Astrocyte (in vitro differentiated cells and primary cell): ENCODE measurements around the gene ETV4. TPM values are rescaled to one million over a fixed set of nuclear protein-coding genes. Genes with fewer than 3 reads are reported as not detected.

Source experiments
- DNase-seq: peaks from one replicate; pipeline ENCODE4 v3.0.0-alpha.2; 2010; ENCODE audit warnings: low read depth
- FAIRE-seq: peaks from 2 replicates; lab custom pipeline; 2011; peaks lifted over from hg19 to GRCh38; lab: Jason Lieb, UNC
- H2AFZ ChIP-seq: 2 replicates; pipeline ENCODE4 v1.6.0; 2012; ENCODE audit warnings: low read depth, low read length, inconsistent platforms
- H3K27ac ChIP-seq: 2 replicates; pipeline ENCODE4 v1.5.1; 2011; ENCODE audit warnings: low read depth, low read length, inconsistent platforms
- H3K27me3 ChIP-seq: 2 replicates; pipeline ENCODE4 v1.6.0; 2011; ENCODE audit warnings: low read length, inconsistent platforms; ENCODE audit not compliant: insufficient read depth
- H3K36me3 ChIP-seq: 2 replicates; pipeline ENCODE4 v1.5.1; 2011; ENCODE audit warnings: low read length, inconsistent platforms; ENCODE audit not compliant: insufficient read depth
- H3K4me1 ChIP-seq: 2 replicates; pipeline ENCODE4 v1.5.1; 2011; ENCODE audit warnings: low read length, inconsistent platforms; ENCODE audit not compliant: insufficient read depth
- H3K4me2 ChIP-seq: 2 replicates; pipeline ENCODE4 v1.6.0; 2012; ENCODE audit warnings: low read length, inconsistent platforms
- H3K4me3 ChIP-seq: 2 replicates; pipeline ENCODE4 v1.5.1; 2011; ENCODE audit warnings: low read depth, mild to moderate bottlenecking, low read length, inconsistent platforms; ENCODE audit not compliant: insufficient read depth
- H3K79me2 ChIP-seq: 2 replicates; pipeline ENCODE4 v1.6.0; 2012; ENCODE audit warnings: mild to moderate bottlenecking, low read length, inconsistent platforms; ENCODE audit not compliant: insufficient read depth
- H3K9ac ChIP-seq: 2 replicates; pipeline ENCODE4 v1.6.0; 2012; ENCODE audit warnings: mild to moderate bottlenecking, low read length, inconsistent platforms
- H3K9me3 ChIP-seq: 2 replicates; pipeline ENCODE4 v1.5.1; 2012; ENCODE audit warnings: low read depth, mild to moderate bottlenecking, low read length, inconsistent platforms; ENCODE audit not compliant: insufficient read depth
- H4K20me1 ChIP-seq: 2 replicates; pipeline ENCODE4 v1.6.0; 2012; ENCODE audit warnings: low read length, inconsistent platforms; ENCODE audit not compliant: insufficient read depth
- H3K27ac Mint-ChIP-seq: one replicate; pipeline ENCODE4 v1.8.0; 2021; ENCODE audit warnings: mild to moderate bottlenecking, mixed read lengths; ENCODE audit not compliant: unreplicated experiment
- H3K27me3 Mint-ChIP-seq: one replicate; pipeline ENCODE4 v1.8.0; 2021; ENCODE audit warnings: low read depth, mixed read lengths; ENCODE audit not compliant: unreplicated experiment
- H3K36me3 Mint-ChIP-seq: one replicate; pipeline ENCODE4 v1.8.0; 2021; ENCODE audit warnings: low read depth, mixed read lengths; ENCODE audit not compliant: unreplicated experiment
- H3K4me1 Mint-ChIP-seq: one replicate; pipeline ENCODE4 v1.8.0; 2021; ENCODE audit warnings: low read depth, mixed read lengths; ENCODE audit not compliant: unreplicated experiment
- H3K4me3 Mint-ChIP-seq: one replicate; pipeline ENCODE4 v1.8.0; 2021; ENCODE audit warnings: mild to moderate bottlenecking, moderate library complexity, mixed read lengths; ENCODE audit not compliant: unreplicated experiment
- H3K9me3 Mint-ChIP-seq: one replicate; pipeline ENCODE4 v1.8.0; 2021; ENCODE audit warnings: mild to moderate bottlenecking, mixed read lengths; ENCODE audit not compliant: unreplicated experiment
- EZH2 ChIP-seq: IDR thresholded peaks from 2 replicates; pipeline ENCODE4 v1.6.1; 2012; ENCODE audit warnings: mild to moderate bottlenecking, low read length, inconsistent platforms; ENCODE audit not compliant: insufficient read depth
- total RNA-seq: library from RNA; stranded (reverse); gene quantifications from 2 replicates; pipeline ENCODE4 v1.2.1, GENCODE V29; 2021
- TF ChIP-seq, protein P1 (sequence below): IDR thresholded peaks from 2 replicates; pipeline ENCODE4 v1.5.1; 2011; ENCODE audit warnings: low read depth, mild to moderate bottlenecking, inconsistent platforms, low read length, moderate library complexity; ENCODE audit not compliant: insufficient read depth

ETV4 gene
- total RNA-seq, 1 donor from 2014 or later = 11.4 TPM

DNA sequence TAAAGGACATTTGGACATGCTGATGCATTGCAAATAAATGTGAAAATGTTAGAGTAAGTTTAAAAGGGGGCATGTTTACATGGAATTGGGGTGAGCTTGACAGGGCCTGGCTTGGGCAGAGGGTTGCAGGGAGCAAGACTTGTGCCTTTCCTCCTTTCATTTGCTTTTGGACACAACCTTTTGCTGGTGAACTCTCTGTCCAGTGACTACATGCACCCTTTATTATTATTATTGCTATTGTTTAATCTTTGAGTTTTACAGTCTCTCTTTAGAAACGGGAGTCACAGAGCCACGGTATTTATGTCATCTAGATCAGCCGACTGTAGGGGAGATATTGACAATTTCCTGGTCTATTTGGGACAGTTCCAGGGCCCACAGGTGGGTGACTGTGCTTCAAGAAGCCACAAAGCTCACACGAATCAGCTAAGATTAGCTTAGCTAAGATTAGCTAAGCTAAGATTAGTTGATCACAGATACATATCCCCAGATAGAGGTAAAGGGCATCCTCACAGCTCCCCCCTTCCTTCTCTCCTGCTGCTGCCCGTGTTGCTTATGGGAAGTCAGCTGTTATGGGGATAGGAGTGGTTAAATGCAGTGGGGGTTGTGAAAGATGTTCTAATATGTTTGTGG lies 28.9 kb upstream of the ETV4 start:
- H3K9ac ChIP-seq = no peak overlapping the region
- no peaks in the 10 kb centered on the region for H3K36me3 Mint-ChIP-seq
- H3K4me3 Mint-ChIP-seq = no peak overlapping the region
- no peaks in the 10 kb centered on the region for H3K9me3 ChIP-seq
- no peak overlapping the region for H2AFZ ChIP-seq
- H3K4me1 ChIP-seq = peaks cover 30% of the 10 kb centered on the region
- H3K27ac ChIP-seq = no peak overlapping the region
- no peak for DNase-seq
- H3K27ac Mint-ChIP-seq = peak overlapping the region; percentile 68
- H3K4me1 Mint-ChIP-seq = peaks cover 34% of the 10 kb centered on the region
- no peaks in the 10 kb centered on the region for H4K20me1 ChIP-seq
- H3K27me3 Mint-ChIP-seq = peaks cover 6% of the 10 kb centered on the region
- H3K4me2 ChIP-seq = no peak overlapping the region
- H3K36me3 ChIP-seq = no peaks in the 10 kb centered on the region
- H3K4me3 ChIP-seq = no peak overlapping the region
- H3K9me3 Mint-ChIP-seq = no peaks in the 10 kb centered on the region
- FAIRE-seq = no peak
- H3K27me3 ChIP-seq = no peaks in the 10 kb centered on the region
- TF ChIP-seq EZH2 = no peak
- TF ChIP-seq, protein P1, sequence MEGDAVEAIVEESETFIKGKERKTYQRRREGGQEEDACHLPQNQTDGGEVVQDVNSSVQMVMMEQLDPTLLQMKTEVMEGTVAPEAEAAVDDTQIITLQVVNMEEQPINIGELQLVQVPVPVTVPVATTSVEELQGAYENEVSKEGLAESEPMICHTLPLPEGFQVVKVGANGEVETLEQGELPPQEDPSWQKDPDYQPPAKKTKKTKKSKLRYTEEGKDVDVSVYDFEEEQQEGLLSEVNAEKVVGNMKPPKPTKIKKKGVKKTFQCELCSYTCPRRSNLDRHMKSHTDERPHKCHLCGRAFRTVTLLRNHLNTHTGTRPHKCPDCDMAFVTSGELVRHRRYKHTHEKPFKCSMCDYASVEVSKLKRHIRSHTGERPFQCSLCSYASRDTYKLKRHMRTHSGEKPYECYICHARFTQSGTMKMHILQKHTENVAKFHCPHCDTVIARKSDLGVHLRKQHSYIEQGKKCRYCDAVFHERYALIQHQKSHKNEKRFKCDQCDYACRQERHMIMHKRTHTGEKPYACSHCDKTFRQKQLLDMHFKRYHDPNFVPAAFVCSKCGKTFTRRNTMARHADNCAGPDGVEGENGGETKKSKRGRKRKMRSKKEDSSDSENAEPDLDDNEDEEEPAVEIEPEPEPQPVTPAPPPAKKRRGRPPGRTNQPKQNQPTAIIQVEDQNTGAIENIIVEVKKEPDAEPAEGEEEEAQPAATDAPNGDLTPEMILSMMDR = no peak
- no peaks in the 10 kb centered on the region for H3K79me2 ChIP-seq

DNA sequence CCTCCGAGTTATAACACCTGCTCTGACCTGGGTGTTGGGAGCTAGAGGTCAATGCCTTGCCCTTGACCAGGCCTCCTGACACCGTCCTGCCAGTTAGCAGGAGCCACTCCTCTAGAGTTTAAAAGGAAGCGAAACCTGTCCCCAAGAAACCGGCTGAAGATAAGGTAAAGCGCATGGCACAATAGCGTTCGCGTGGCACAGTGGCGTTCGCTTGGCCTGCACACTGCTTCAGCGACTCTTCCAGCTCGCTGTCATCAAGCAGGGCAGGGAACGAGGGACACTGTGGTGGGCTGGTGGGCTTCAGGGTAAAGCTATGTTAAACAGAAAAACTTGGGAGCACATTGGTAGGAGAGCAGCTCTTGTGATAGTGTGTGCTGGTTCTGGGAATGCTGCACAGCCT lies 28.2 kb upstream of the ETV4 start:
- Histone ChIP-seq H3K4me2 (no peak overlapping the region), H3K36me3 (no peaks in the 10 kb centered on the region), H3K79me2 (no peaks in the 10 kb centered on the region), H3K9ac (no peak overlapping the region), H3K27ac (no peak overlapping the region), H3K4me3 (no peak overlapping the region), H4K20me1 (no peaks in the 10 kb centered on the region), H3K4me1 (peaks cover 24% of the 10 kb centered on the region), H2AFZ (no peak overlapping the region), H3K27me3 (no peaks in the 10 kb centered on the region), H3K9me3 (no peaks in the 10 kb centered on the region)
- TF ChIP-seq, protein P1 = no peak
- TF ChIP-seq EZH2 = no peak
- no peaks in the 10 kb centered on the region for H3K9me3 Mint-ChIP-seq
- FAIRE-seq (no peak), DNase-seq (no peak)
- no peaks in the 10 kb centered on the region for H3K36me3 Mint-ChIP-seq
- H3K4me1 Mint-ChIP-seq = peaks cover 29% of the 10 kb centered on the region
- no peak overlapping the region for H3K4me3 Mint-ChIP-seq
- H3K27me3 Mint-ChIP-seq = peaks cover 6% of the 10 kb centered on the region
- H3K27ac Mint-ChIP-seq = peak overlapping the region; percentile 68

DNA sequence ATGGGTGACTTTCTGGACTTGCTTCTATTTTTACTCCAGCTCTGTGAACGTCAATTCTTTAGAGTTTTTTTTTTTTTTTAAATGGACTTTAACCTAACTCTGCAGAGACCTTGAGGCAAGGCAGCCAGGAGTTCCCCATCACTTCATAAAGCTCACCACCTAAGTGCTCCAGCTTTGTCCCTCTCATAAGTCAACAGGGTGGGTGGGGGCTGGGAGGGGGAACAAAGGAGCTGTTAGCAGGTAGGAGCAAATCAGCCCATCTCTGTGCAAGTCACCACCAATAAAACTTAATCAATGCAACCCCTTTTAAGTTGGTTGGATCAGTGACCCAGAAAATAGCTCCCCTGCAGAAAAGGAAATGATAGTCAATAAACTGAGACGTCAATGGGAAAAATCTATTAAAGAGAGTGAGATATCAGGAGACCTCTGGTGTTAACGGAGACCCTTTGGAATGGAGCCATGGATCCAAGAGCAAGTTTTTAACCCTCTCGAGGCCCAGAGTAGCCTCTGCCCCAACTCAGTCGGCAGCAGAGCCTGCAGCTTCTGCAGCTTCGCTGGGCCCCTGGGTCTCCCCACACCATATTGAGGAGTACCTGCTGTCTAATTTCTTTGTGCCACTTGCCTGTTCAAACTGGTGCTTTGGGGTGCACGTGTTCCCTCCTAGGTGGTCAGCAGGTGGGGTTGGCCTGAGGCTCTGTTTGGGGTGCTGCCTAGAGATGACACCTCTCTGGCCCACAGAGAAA lies 27.6 kb upstream of the ETV4 start:
- H3K27me3 ChIP-seq = no peaks in the 10 kb centered on the region
- H3K27ac ChIP-seq = no peak overlapping the region
- Mint-ChIP-seq H3K4me1 (peaks cover 24% of the 10 kb centered on the region), H3K27ac (no peak overlapping the region), H3K4me3 (no peak overlapping the region), H3K36me3 (no peaks in the 10 kb centered on the region), H3K27me3 (peaks cover 6% of the 10 kb centered on the region), H3K9me3 (no peaks in the 10 kb centered on the region)
- H2AFZ ChIP-seq = no peak overlapping the region
- H3K9ac ChIP-seq = no peak overlapping the region
- no peak for FAIRE-seq
- no peak overlapping the region for H3K4me2 ChIP-seq
- H3K9me3 ChIP-seq = no peaks in the 10 kb centered on the region
- no peaks in the 10 kb centered on the region for H3K36me3 ChIP-seq
- no peak overlapping the region for H3K4me3 ChIP-seq
- TF ChIP-seq, protein P1 = no peak
- no peak for TF ChIP-seq EZH2
- no peaks in the 10 kb centered on the region for H4K20me1 ChIP-seq
- H3K79me2 ChIP-seq = no peaks in the 10 kb centered on the region
- DNase-seq = no peak
- H3K4me1 ChIP-seq = peaks cover 18% of the 10 kb centered on the region
